Measurements from ENCODE around the gene GPR17. TPM values are rescaled to one million over a fixed set of nuclear protein-coding genes. Genes with fewer than 3 reads are reported as not detected.

Gene GPR17
- total RNA-seq, 1 experiment from 2014 or later: 1.0 TPM

DNA sequence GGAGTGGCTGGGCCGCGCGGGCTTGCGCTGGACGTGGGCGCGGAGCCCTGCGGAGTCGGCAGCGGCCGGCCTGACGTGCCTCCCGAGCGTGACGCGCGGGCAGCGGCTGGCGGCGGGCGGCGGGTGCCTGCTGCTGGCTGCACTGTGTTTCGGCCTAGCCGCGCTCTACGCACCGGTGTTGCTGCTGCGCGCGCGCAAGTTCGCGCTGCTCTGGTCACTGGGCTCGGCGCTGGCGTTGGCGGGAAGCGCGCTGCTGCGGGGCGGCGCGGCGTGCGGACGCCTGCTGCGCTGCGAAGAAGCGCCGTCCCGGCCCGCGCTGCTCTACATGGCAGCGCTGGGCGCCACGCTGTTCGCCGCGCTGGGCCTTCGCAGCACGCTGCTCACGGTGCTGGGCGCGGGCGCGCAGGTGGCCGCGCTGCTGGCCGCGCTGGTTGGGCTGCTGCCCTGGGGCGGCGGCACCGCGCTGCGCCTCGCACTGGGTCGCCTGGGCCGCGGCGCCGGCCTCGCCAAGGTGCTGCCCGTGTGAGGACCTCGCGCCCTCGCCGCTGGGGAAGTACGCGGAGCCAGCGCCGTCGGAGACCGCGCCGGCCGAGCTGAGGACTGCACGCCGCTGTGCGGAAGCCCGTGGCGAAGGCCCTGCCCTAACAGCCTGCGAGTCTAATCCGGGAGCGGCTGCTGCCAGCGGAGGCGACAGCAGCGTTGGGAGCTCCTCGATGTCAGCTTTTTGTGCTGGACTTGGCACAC lies 55.9 kb downstream of the GPR17 start:
- DNase-seq: peak; percentile 78
- Histone ChIP-seq H3K79me2 (ENCODE audit: low read length) (peaks cover 30% of the 10 kb centered on the region), H4K20me1 (ENCODE audit: low read length) (peaks cover 11% of the 10 kb centered on the region; the same call in 1 of the 2 replicates), H3K27me3 (ENCODE audit: low read length) (no peaks in the 10 kb centered on the region), H3K4me2 (ENCODE audit: low read length) (peak overlapping the region; percentile 95), H3K4me1 (ENCODE audit: insufficient read depth, low read length) (peaks cover 38% of the 10 kb centered on the region), H3K27ac (ENCODE audit: low read length) (peak overlapping the region; percentile 95), H3F3A (ENCODE audit: low read length, unreplicated experiment) (no peaks in the 10 kb centered on the region), H3K9me2 (replicated peaks; ENCODE audit: low read length) (no peaks in the 10 kb centered on the region), H3K36me3 (ENCODE audit: low read depth, low read length) (peaks cover 10% of the 10 kb centered on the region; the same call in 1 of the 2 replicates), H3K9me3 (ENCODE audit: low read length) (no peaks in the 10 kb centered on the region), H3K9ac (ENCODE audit: low read length) (peak overlapping the region; percentile 85), H3K4me3 (ENCODE audit: low read length) (peak overlapping the region; percentile 73), H2AFZ (ENCODE audit: low read length) (peak overlapping the region; percentile 41; the same call in 1 of the 2 replicates)
- BruUV-seq (replicated peaks): no TSS peak
- ChIA-PET POLR2A (ENCODE audit: unreplicated experiment) (interaction anchor here (0.6 kb wide), 2 partner anchors 20 to 108 kb away, joined by 3 to 4 read pairs; no protein-coding TSS in a partner anchor), CTCF (interaction anchor here (0.6 kb wide), 1 partner anchor 51 kb away, joined by 5 read pairs; no protein-coding TSS in a partner anchor)
- ATAC-seq: peak; percentile 61
- TF ChIP-seq EZH2phosphoT487 (IDR thresholded peaks at IDR 0.05; ENCODE audit: borderline replicate concordance, low read length): no peak
- no peak for TF ChIP-seq CTCF (conservative IDR thresholded peaks at IDR 0.05; ENCODE audit: low read depth, low read length)
- TF ChIP-seq EZH2 (IDR thresholded peaks at IDR 0.05; ENCODE audit: low read length, unreplicated experiment): no peak
- intact Hi-C loops (cut with micrococcal nuclease): no loop called here

Other genes with a start within 250 kb of the GPR17 start
- gene PROC, start 227.7 kb upstream of the GPR17 start, total RNA-seq (2014; rRNA removed): 0.35 and 0.58 TPM in 2 replicates
- 51.4 and 63.6 TPM in 2 replicates for gene IWS1, start 119.7 kb upstream of the GPR17 start, total RNA-seq (2014; rRNA removed)
- gene MYO7B, start 110.5 kb upstream of the GPR17 start, total RNA-seq (2014; rRNA removed): 28.0 and 37.8 TPM in 2 replicates
- 4.6 and 5.0 TPM in 2 replicates for gene LIMS2, start 29.4 kb downstream of the GPR17 start, total RNA-seq (2014; rRNA removed)
- gene SFT2D3, start 55.3 kb downstream of the GPR17 start, total RNA-seq (2014; rRNA removed): 4.2 and 5.4 TPM in 2 replicates
- 31.4 and 31.7 TPM in 2 replicates for gene WDR33, start 165.0 kb downstream of the GPR17 start, total RNA-seq (2014; rRNA removed)
- 23.6 and 25.3 TPM in 2 replicates for gene POLR2D, start 212.0 kb downstream of the GPR17 start, total RNA-seq (2014; rRNA removed)
- gene AMMECR1L, start 239.8 kb downstream of the GPR17 start, total RNA-seq (2014; rRNA removed): 10.9 and 14.6 TPM in 2 replicates

All from PC-3 (cell line).